GM12878 (cell line): ENCODE measurements around the gene MCOLN3. TPM values are rescaled to one million over a fixed set of nuclear protein-coding genes. Genes with fewer than 3 reads are reported as not detected.

Experiments used
- CREB1 ChIP-seq: IDR thresholded peaks from 2 replicates; pipeline ENCODE4 v1.6.1; 2012; ENCODE audit warnings: low read depth, mild to moderate bottlenecking, inconsistent platforms
- HDAC2 ChIP-seq: fragments of 200-600 bp; sonication (generic); IDR thresholded peaks from 2 replicates; pipeline ENCODE4 v1.6.1; 2017
- KDM1A ChIP-seq: fragments of 200-600 bp; sonication (generic); IDR thresholded peaks from 2 replicates; pipeline ENCODE4 v1.6.1; 2016; ENCODE audit warnings: borderline replicate concordance
- POU2F2 ChIP-seq: IDR thresholded peaks from 3 replicates; pipeline ENCODE4 v1.6.1; 2011; ENCODE audit warnings: low read depth, mild to moderate bottlenecking, low read length, borderline replicate concordance
- REST ChIP-seq: IDR thresholded peaks from 2 replicates; pipeline ENCODE4 v1.6.1; 2012; ENCODE audit warnings: mild to moderate bottlenecking, low read depth, low read length
- RFX5 ChIP-seq: IDR thresholded peaks from 2 replicates; pipeline ENCODE4 v1.6.1; 2011; ENCODE audit warnings: low read depth, low read length, improper control_type of control experiment
- polyA plus RNA-seq, 11 experiments: library from polyadenylated mRNA; depleted of rRNA in 4 of 11; unstranded in 6 of 11; stranded (reverse) in 5 of 11; fragments of >200 nt; fragmentation: Nextera tagmentation in 4 of 11; fragmentation: Illumina TruSeq in 1 of 11; extraction: Ambion mirVana in 4 of 11; extraction: Trizol in 1 of 11; gene quantifications; 1 replicate in 1 of 11; 2 replicates in 10 of 11; pipeline versions ENCODE4 v1.2.1 to v1.2.3, GENCODE V29; 2011 to 2016; ENCODE audit warnings: inconsistent platforms in 2 of 11, missing spikeins in 2 of 11, low read depth in 1 of 11
- total RNA-seq, 4 experiments: library from RNA; depleted of rRNA in 3 of 4; stranded (reverse); fragments of >200 nt in 3 of 4; fragmentation: Illumina TruSeq in 1 of 4; extraction: Trizol in 1 of 4; gene quantifications; 2 replicates each; pipeline versions ENCODE4 v1.2.1 to v1.2.3, GENCODE V29; 2013 to 2021
- TF ChIP-seq, protein P1 (sequence below): IDR thresholded peaks from 2 replicates; pipeline ENCODE4 v1.6.1; 2011; ENCODE audit warnings: borderline replicate concordance, low read depth, mild to moderate bottlenecking, moderate library complexity, mixed read lengths, low read length; ENCODE audit not compliant: insufficient read depth; ENCODE audit errors: extremely low read length
- TF ChIP-seq, protein P2 (sequence below): fragments of 450-650 bp; IDR thresholded peaks from 2 replicates; pipeline ENCODE4 v1.6.1; 2017; ENCODE audit warnings: mild to moderate bottlenecking, moderate library complexity

The MCOLN3 gene
- total and polyA plus RNA-seq, 10 of the 15 experiments (the other 5 are each of a cell fraction or from before 2014, with no cell fraction given) = 0.48 to 7.4 (median 3.8) TPM

DNA sequence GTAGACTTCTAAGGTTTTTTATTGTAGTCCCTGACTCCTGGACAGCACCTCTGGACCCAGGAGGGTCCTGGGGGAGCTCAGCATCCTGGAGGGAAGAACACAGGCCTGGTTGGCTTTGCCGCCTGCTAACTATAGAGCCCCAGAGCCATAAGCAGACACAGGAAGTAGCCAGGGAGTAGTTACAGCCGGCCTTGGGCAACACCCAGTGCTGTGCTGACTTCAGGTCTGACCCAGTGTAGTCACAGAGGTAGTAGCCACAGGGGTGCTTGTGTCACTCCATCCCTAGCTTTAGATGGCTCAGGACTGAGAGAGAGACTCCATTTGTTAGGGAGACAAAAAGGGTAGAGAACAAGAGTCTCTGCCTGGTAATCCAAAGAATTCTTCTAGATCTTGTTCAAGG lies 73.3 kb downstream of the MCOLN3 start (continued):
- TF ChIP-seq KDM1A (no peak), HDAC2 (no peak), RFX5 (no peak), CREB1 (no peak), REST (no peak), POU2F2 (no peak)
- TF ChIP-seq, protein P1, sequence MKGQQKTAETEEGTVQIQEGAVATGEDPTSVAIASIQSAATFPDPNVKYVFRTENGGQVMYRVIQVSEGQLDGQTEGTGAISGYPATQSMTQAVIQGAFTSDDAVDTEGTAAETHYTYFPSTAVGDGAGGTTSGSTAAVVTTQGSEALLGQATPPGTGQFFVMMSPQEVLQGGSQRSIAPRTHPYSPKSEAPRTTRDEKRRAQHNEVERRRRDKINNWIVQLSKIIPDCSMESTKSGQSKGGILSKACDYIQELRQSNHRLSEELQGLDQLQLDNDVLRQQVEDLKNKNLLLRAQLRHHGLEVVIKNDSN = no peak
- TF ChIP-seq, protein P2, sequence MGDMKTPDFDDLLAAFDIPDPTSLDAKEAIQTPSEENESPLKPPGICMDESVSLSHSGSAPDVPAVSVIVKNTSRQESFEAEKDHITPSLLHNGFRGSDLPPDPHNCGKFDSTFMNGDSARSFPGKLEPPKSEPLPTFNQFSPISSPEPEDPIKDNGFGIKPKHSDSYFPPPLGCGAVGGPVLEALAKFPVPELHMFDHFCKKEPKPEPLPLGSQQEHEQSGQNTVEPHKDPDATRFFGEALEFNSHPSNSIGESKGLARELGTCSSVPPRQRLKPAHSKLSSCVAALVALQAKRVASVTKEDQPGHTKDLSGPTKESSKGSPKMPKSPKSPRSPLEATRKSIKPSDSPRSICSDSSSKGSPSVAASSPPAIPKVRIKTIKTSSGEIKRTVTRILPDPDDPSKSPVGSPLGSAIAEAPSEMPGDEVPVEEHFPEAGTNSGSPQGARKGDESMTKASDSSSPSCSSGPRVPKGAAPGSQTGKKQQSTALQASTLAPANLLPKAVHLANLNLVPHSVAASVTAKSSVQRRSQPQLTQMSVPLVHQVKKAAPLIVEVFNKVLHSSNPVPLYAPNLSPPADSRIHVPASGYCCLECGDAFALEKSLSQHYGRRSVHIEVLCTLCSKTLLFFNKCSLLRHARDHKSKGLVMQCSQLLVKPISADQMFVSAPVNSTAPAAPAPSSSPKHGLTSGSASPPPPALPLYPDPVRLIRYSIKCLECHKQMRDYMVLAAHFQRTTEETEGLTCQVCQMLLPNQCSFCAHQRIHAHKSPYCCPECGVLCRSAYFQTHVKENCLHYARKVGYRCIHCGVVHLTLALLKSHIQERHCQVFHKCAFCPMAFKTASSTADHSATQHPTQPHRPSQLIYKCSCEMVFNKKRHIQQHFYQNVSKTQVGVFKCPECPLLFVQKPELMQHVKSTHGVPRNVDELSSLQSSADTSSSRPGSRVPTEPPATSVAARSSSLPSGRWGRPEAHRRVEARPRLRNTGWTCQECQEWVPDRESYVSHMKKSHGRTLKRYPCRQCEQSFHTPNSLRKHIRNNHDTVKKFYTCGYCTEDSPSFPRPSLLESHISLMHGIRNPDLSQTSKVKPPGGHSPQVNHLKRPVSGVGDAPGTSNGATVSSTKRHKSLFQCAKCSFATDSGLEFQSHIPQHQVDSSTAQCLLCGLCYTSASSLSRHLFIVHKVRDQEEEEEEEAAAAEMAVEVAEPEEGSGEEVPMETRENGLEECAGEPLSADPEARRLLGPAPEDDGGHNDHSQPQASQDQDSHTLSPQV = no peak
